ENCODE data around the gene SHROOM2. TPM values are rescaled to one million over a fixed set of nuclear protein-coding genes. Genes with fewer than 3 reads are reported as not detected.

SHROOM2 gene
- total and polyA plus RNA-seq, 8 donors, result 5.6 to 15.0 (median 13.7) TPM

- no peak for ATAC-seq
- intact Hi-C loops (cut with DNase I), result loop anchor here in 1 of 2 donors (10.0 kb wide), 1 partner anchor 219 kb away; no protein-coding TSS in a partner anchor
Observed at GRCh38 chrX:9895225-9895912, 109.1 kb downstream of the SHROOM2 start.

GRCh38 chrX:9897761-9898161, 111.5 kb downstream of the SHROOM2 start:
- Histone ChIP-seq H3K4me3 (no peak overlapping the region), H3K4me1 (no peaks in the 10 kb centered on the region), H3K27me3 (no peaks in the 10 kb centered on the region), H3K9me3 (no peaks in the 10 kb centered on the region), H3K36me3 (no peaks in the 10 kb centered on the region), H3K27ac (no peak overlapping the region)
- ATAC-seq (no peak), DNase-seq (no peak)
- no peak for TF ChIP-seq CTCF (IDR thresholded peaks at IDR 0.05)
- intact Hi-C loops (cut with DNase I), result loop anchor here in 1 of 2 donors (10.0 kb wide), 1 partner anchor 217 kb away; no protein-coding TSS in a partner anchor

More at GRCh38 chrX:9895225-9895912, 109.1 kb downstream of the SHROOM2 start:
- TF ChIP-seq CTCF (IDR thresholded peaks at IDR 0.05), result no peak
- DNase-seq, result no peak
- H3K9me3 ChIP-seq, result no peaks in the 10 kb centered on the region
- no peak overlapping the region for H3K4me3 ChIP-seq
- H3K27me3 ChIP-seq, result no peaks in the 10 kb centered on the region
- no peaks in the 10 kb centered on the region for H3K4me1 ChIP-seq
- H3K36me3 ChIP-seq, result no peaks in the 10 kb centered on the region
- H3K27ac ChIP-seq, result no peak overlapping the region

GRCh38 chrX:9899640-9900111, 113.4 kb downstream of the SHROOM2 start:
- intact Hi-C loops (cut with DNase I), result loop anchor here in 1 of 2 donors (10.0 kb wide), 1 partner anchor 215 kb away; no protein-coding TSS in a partner anchor
- H3K9me3 ChIP-seq, result no peaks in the 10 kb centered on the region
- no peaks in the 10 kb centered on the region for H3K36me3 ChIP-seq
- H3K4me3 ChIP-seq, result no peak overlapping the region
- no peak for TF ChIP-seq CTCF (IDR thresholded peaks at IDR 0.05)
- H3K27me3 ChIP-seq, result no peaks in the 10 kb centered on the region
- ATAC-seq (no peak), DNase-seq (peak in 1 of 4 donors; percentile 57)
- no peak overlapping the region for H3K27ac ChIP-seq
- H3K4me1 ChIP-seq, result no peaks in the 10 kb centered on the region

- no peak overlapping the region for H3K4me3 ChIP-seq
- intact Hi-C loops (cut with DNase I), result no loop called here
- H3K4me1 ChIP-seq, result no peaks in the 10 kb centered on the region
- no peak for ATAC-seq
- H3K9me3 ChIP-seq, result no peaks in the 10 kb centered on the region
- no peak for DNase-seq
- no peak overlapping the region for H3K27ac ChIP-seq
- no peaks in the 10 kb centered on the region for H3K27me3 ChIP-seq
- no peak for TF ChIP-seq CTCF (IDR thresholded peaks at IDR 0.05)
- no peaks in the 10 kb centered on the region for H3K36me3 ChIP-seq
Observed at GRCh38 chrX:9902656-9903055, 116.4 kb downstream of the SHROOM2 start.

GRCh38 chrX:9903146-9903545, 116.9 kb downstream of the SHROOM2 start:
- intact Hi-C loops (cut with DNase I), result no loop called here
- no peak for TF ChIP-seq CTCF (IDR thresholded peaks at IDR 0.05)
- H3K4me1 ChIP-seq, result no peaks in the 10 kb centered on the region
- H3K4me3 ChIP-seq, result no peak overlapping the region
- H3K9me3 ChIP-seq, result no peaks in the 10 kb centered on the region
- ATAC-seq (no peak), DNase-seq (no peak)
- H3K36me3 ChIP-seq, result no peaks in the 10 kb centered on the region
- no peak overlapping the region for H3K27ac ChIP-seq
- no peaks in the 10 kb centered on the region for H3K27me3 ChIP-seq
